MG63 (cell line): ENCODE data around the gene ARHGEF5. TPM values are rescaled to one million over a fixed set of nuclear protein-coding genes. Genes with fewer than 3 reads are reported as not detected.
"Not testable (repeated sequence)": the region's sequence is repeated elsewhere in the genome, so short reads cannot be mapped to it uniquely, and the experiment has no call there.

Experiments used
- DNase-seq: peaks from one replicate; pipeline ENCODE4 v3.0.0-alpha.2; 2020
- H3K27me3 ChIP-seq: fragments of 250-450 bp; sonication (Bioruptor Pico); 2 replicates; pipeline ENCODE4 v1.5.1; 2020; ENCODE audit warnings: mild to moderate bottlenecking, moderate library complexity
- H3K36me3 ChIP-seq: fragments of 250-450 bp; sonication (Bioruptor Pico); 2 replicates; pipeline ENCODE4 v1.5.1; 2020; ENCODE audit warnings: mild to moderate bottlenecking, moderate library complexity
- H3K4me3 ChIP-seq: fragments of 250-450 bp; sonication (Bioruptor Pico); 2 replicates; pipeline ENCODE4 v1.5.1; 2020; ENCODE audit warnings: mild to moderate bottlenecking, moderate library complexity
- H3K9me3 ChIP-seq: fragments of 250-450 bp; sonication (Bioruptor Pico); 2 replicates; pipeline ENCODE4 v1.5.1; 2020; ENCODE audit warnings: mild to moderate bottlenecking, moderate library complexity
- total RNA-seq: library from RNA; depleted of rRNA; stranded (reverse); fragments of >200 nt; shearing (Covaris generic); gene quantifications from 2 replicates; pipeline ENCODE4 v1.2.3, GENCODE V29; 2014; ENCODE audit warnings: low replicate concordance; rRNA removed

ARHGEF5 gene
- 2.0 and 2.7 TPM in 2 replicates for total RNA-seq

GRCh38 chr7:144355176-144355822 is at the start of gene ARHGEF5:
Gene ARHGEF5, plus strand, starts transcription at chr7:144355402. Its CDS starts 7,268 bp downstream, at chr7:144362670.
- not testable (repeated sequence) for H3K36me3 ChIP-seq, H3K27me3 ChIP-seq, H3K9me3 ChIP-seq, DNase-seq
- H3K4me3 ChIP-seq = peak within 1 kb of the TSS; percentile 47

DNA sequence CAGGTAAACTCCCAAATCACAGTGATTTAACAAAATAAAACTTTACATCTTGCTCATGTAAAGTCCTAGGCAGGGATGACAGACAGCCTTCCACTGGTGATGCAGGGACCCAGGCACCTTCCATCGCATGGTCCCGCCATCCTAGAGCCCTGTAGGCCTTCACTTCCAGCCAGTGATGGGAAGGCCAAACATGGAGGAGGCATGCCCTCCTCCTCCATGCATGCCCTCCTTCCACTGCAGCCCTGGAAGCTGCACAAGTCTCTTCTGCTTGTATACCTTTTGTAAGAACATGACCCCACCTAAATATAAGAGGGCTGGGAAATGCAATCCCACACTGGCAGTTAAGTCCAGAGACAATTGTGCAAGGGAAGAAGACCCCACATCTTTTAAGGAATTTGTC is 45.5 kb upstream of the ARHGEF5 start:
- not testable (repeated sequence) for H3K4me3 ChIP-seq, DNase-seq

DNA sequence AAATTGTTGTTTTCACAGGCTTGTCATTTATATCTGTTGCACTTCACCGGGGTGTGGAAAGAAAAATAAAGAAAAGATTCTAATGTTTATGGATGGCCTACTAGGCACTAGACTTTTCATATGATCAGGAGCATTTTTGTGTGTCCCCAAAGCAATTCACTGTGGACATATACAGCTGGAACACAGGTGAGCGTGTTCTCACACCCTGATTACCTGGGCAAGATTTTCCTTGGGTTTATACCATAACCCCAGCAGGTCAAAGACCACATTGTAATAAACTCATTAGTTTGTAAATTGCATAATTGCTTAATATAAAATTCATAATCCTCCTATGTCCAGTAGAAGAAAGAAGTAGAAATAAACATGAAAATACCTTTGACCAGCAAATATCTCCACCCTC is 44.0 kb upstream of the ARHGEF5 start:
- DNase-seq, H3K27me3 ChIP-seq, H3K9me3 ChIP-seq, H3K4me3 ChIP-seq, H3K36me3 ChIP-seq: not testable (repeated sequence)

More for the DNA sequence above, 45.5 kb upstream of the ARHGEF5 start:
- H3K9me3 ChIP-seq, H3K27me3 ChIP-seq, H3K36me3 ChIP-seq: not testable (repeated sequence)

DNA sequence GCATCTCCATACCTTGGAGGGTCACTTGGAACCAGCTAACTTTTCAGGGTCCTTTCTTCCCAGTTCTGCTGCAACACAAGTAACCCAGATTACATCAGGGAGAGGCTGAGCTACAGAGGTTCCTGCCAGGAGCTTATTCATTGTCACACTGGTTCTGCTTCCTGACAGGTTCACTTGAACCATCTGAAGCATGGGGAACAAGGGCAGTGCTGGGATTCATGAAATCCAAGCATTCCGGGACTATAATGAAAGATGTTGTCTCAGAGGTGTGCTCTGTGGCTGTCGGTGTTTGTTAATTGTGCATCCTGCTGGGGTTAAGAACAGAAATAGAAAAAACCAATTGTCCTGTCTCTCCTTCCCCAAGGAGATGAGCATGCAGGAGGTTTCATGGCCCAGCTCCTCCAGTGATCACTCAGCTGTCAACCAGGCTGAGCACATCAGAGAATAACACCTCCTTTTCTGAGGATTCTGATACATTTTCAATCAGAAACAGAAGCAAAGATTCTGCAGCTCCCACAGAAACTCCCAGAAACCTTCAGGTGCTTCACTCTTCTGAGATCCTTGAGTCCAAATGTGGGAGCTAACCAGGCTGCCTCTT is 43.2 kb upstream of the ARHGEF5 start, which contains the start of gene OR2A1:
Gene OR2A1 (plus strand): TSS at position 548 of the 598 bp plus-strand sequence. CDS start 5,706 bp downstream, outside the sequence.
- not testable (repeated sequence) for H3K27me3 ChIP-seq, DNase-seq, H3K4me3 ChIP-seq, H3K9me3 ChIP-seq, H3K36me3 ChIP-seq

GRCh38 chr7:144317537-144317936 is 37.7 kb upstream of the ARHGEF5 start:
- not testable (repeated sequence) for H3K9me3 ChIP-seq, H3K27me3 ChIP-seq, H3K4me3 ChIP-seq, DNase-seq, H3K36me3 ChIP-seq

DNA sequence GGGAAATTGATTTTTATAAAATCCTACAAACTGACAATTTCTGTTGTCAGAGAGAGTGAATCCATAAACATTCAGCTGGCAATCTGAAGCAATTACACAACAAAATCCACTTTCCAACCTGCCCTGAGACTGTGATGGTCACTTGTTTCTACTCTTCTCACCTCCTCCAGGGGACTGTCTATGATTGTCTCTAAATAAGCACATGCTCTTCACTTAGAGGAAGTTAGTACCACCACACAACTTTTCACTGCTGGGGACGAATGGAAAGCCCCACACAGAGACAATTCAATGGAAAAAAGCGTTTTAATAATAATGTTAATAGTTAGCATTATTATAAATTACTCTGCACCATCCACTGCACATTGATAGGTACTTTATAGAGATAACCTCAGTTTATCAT is 35.7 kb upstream of the ARHGEF5 start:
- not testable (repeated sequence) for H3K27me3 ChIP-seq, DNase-seq, H3K4me3 ChIP-seq, H3K9me3 ChIP-seq, H3K36me3 ChIP-seq

- not testable (repeated sequence) for H3K36me3 ChIP-seq, H3K4me3 ChIP-seq, DNase-seq, H3K27me3 ChIP-seq, H3K9me3 ChIP-seq
Measured at GRCh38 chr7:144321677-144322206, 33.5 kb upstream of the ARHGEF5 start.

DNA sequence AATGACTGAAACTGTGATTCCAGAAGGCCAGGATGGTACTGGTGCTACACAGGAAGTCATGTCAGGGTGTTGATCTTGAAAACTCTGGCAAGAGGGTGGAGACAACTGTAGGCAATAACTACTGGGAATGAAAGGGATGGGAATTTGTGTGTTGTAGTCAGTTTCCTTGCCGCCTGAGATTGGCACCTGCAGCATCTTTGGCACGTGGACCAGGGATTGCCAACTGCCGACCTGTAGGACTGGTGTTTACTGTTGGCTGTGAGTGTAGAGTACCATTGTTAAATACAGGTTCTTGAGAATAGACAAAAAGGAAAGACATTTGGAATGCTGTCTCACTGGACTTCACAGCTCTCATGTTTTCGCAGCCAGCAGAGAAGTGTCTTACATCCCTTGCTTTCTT is 31.8 kb upstream of the ARHGEF5 start:
- not testable (repeated sequence) for H3K9me3 ChIP-seq, H3K36me3 ChIP-seq, DNase-seq, H3K4me3 ChIP-seq, H3K27me3 ChIP-seq

DNA sequence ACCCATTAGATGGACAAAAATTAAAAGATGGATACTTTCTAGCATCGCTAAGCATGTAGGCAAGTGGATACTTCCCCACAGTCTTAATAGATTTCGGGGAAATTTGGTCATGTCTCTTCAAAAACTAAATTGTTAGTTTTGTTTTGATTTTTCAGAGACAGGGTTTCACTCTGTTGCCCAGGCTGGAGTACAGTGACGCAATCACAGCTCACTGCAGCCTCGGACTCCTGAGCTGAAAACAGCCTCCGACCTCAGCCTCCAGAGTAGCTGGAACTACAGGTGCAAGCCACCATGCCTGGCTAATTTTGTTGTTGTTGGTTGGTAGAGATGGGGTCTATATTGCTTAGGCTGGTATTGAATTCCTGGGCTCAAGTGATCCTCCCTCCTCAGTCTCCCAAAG is 29.3 kb upstream of the ARHGEF5 start:
- H3K4me3 ChIP-seq, H3K9me3 ChIP-seq, H3K36me3 ChIP-seq, DNase-seq, H3K27me3 ChIP-seq: not testable (repeated sequence)

- not testable (repeated sequence) for H3K27me3 ChIP-seq, H3K9me3 ChIP-seq, DNase-seq, H3K36me3 ChIP-seq, H3K4me3 ChIP-seq
Measured at GRCh38 chr7:144330044-144330443, 25.2 kb upstream of the ARHGEF5 start.

DNA sequence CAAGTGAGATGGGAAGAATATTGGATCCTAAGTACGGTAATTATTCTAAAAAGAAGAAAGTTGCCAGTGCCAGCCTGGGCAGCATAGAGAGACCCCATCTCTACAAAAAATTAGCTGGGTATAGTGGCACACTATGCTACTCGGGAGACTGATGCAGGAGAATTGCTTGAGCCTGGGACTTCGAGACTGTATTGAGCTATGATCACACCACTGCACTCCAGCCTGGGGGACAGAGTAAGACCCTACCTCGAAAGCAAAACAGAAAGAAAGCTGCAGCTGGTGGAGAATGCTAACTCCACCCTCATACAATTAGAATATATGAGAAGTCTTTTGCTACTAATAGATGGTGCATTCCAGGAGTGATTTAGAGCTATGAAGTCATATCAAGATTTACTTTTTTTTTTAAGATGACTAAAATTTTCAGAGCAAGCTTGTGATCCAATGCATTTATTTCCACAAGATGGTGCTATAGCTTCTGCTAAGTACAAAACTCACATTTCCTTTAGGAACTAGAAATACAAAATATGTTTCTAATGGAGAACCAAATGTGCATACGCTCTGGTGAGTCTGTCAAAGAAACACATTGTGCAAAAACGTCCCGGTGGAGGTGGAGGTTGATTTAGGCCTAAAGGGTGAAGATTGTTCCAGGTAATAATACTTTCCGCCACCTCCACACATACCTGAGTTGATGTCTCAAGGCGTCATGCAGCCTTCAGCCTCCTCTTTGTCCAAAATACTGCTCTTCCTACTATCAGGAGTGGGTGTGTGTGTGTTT is 23.8 kb upstream of the ARHGEF5 start:
- H3K9me3 ChIP-seq, H3K36me3 ChIP-seq, H3K4me3 ChIP-seq, H3K27me3 ChIP-seq, DNase-seq: not testable (repeated sequence)

- H3K27me3 ChIP-seq, H3K4me3 ChIP-seq, DNase-seq, H3K36me3 ChIP-seq, H3K9me3 ChIP-seq: not testable (repeated sequence)
Measured at GRCh38 chr7:144331996-144332288, 23.3 kb upstream of the ARHGEF5 start.

DNA sequence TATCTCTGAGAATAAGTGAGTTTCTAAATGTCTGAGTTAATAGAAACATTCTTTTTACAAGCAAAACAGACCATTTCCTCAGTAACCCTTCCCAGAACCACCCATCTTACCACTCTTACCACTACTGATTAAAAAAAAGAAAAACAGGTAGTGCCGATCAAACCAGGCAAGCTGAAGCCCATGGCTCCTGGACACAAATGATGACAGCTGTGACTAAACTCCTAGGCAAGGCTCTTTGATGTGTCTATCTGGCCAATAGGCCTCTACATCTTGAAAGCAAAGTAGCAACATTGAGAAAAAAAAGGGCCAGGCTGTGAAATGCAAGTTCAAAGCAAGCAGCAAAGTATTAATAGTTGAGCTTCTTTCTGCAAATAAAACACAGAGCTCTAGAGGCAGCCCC is 6.6 kb upstream of the ARHGEF5 start:
- H3K27me3 ChIP-seq, H3K36me3 ChIP-seq, DNase-seq, H3K4me3 ChIP-seq, H3K9me3 ChIP-seq: not testable (repeated sequence)

GRCh38 chr7:144351667-144352066 is 3.5 kb upstream of the ARHGEF5 start:
- H3K4me3 ChIP-seq, H3K27me3 ChIP-seq, DNase-seq, H3K9me3 ChIP-seq, H3K36me3 ChIP-seq: not testable (repeated sequence)

GRCh38 chr7:144356185-144356584 is 983 bp downstream of the ARHGEF5 start:
- H3K9me3 ChIP-seq = not testable (repeated sequence)

GRCh38 chr7:144356860-144357259 is 1.7 kb downstream of the ARHGEF5 start:
- not testable (repeated sequence) for H3K27me3 ChIP-seq, H3K4me3 ChIP-seq, DNase-seq, H3K9me3 ChIP-seq, H3K36me3 ChIP-seq

More at GRCh38 chr7:144356185-144356584, 983 bp downstream of the ARHGEF5 start:
- H3K36me3 ChIP-seq, H3K27me3 ChIP-seq, H3K4me3 ChIP-seq, DNase-seq: not testable (repeated sequence)

GRCh38 chr7:144362061-144362460 is 6.9 kb downstream of the ARHGEF5 start:
- not testable (repeated sequence) for H3K27me3 ChIP-seq, H3K4me3 ChIP-seq, H3K9me3 ChIP-seq, DNase-seq, H3K36me3 ChIP-seq
